Neural cell (in vitro differentiated cells): ENCODE data around the gene DYRK3. TPM values are rescaled to one million over a fixed set of nuclear protein-coding genes. Genes with fewer than 3 reads are reported as not detected.
A peak's percentile ranks its signal among the peaks of the same experiment; 100 is the strongest.

Experiments used
- H2AFZ ChIP-seq: fragments of 200-600, 300-800 bp; sonication (generic), shearing (Covaris generic); 2 replicates; pipeline ENCODE4 v1.6.0; 2014; ENCODE audit warnings: low read depth, mild to moderate bottlenecking, antibody characterized with exemption, low read length, moderate library complexity
- H3F3A ChIP-seq: fragments of 200-600 bp; shearing (Covaris generic); 2 replicates; pipeline ENCODE4 v1.6.1; 2016; ENCODE audit warnings: mild to moderate bottlenecking, moderate library complexity, mixed read lengths, antibody characterized with exemption, low read length; ENCODE audit not compliant: insufficient read depth, poor library complexity, severe bottlenecking
- H3K27ac ChIP-seq: fragments of 200-600, 300-800 bp; sonication (generic), shearing (Covaris generic); 2 replicates; pipeline ENCODE4 v1.5.1; 2014; ENCODE audit warnings: mild to moderate bottlenecking, low read length, moderate library complexity
- H3K27me3 ChIP-seq: fragments of 300-800, 200-600 bp; sonication (generic), shearing (Covaris generic); 2 replicates; pipeline ENCODE4 v1.6.0; 2014; ENCODE audit warnings: mild to moderate bottlenecking, low read depth, low read length, moderate library complexity; ENCODE audit not compliant: insufficient read depth
- H3K36me3 ChIP-seq: fragments of 300-800, 200-600 bp; sonication (generic), shearing (Covaris generic); 2 replicates; pipeline ENCODE4 v1.5.1; 2014; ENCODE audit warnings: mild to moderate bottlenecking, antibody characterized with exemption, low read length, moderate library complexity; ENCODE audit not compliant: insufficient read depth
- H3K4me2 ChIP-seq: fragments of 300-800, 200-600 bp; sonication (generic), shearing (Covaris generic); 2 replicates; pipeline ENCODE4 v1.6.0; 2014; ENCODE audit warnings: mild to moderate bottlenecking, low read length
- H3K4me3 ChIP-seq: fragments of 300-800, 200-600 bp; sonication (generic), shearing (Covaris generic); 2 replicates; pipeline ENCODE4 v1.5.1; 2014; ENCODE audit warnings: mild to moderate bottlenecking, low read length, moderate library complexity
- H3K79me2 ChIP-seq: fragments of 200-600 bp; shearing (Covaris generic); replicated peaks from 2 replicates; pipeline ENCODE4 v1.6.0; 2014; ENCODE audit warnings: mild to moderate bottlenecking, low read length, moderate library complexity; ENCODE audit not compliant: insufficient read depth
- H3K9ac ChIP-seq: fragments of 300-800, 200-600 bp; sonication (generic), shearing (Covaris generic); 2 replicates; pipeline ENCODE4 v1.6.1; 2016; ENCODE audit warnings: mild to moderate bottlenecking, low read length, mixed read lengths
- H3K9me2 ChIP-seq: fragments of 200-600 bp; shearing (Covaris generic); 2 replicates; pipeline ENCODE4 v1.6.1; 2016; ENCODE audit warnings: mild to moderate bottlenecking, low read length, mixed read lengths; ENCODE audit not compliant: insufficient read depth
- H3K9me3 ChIP-seq: fragments of 200-600, 300-800 bp; sonication (generic), shearing (Covaris generic); 2 replicates; pipeline ENCODE4 v1.6.1; 2016; ENCODE audit warnings: mild to moderate bottlenecking, mixed run types, low read length, moderate library complexity, mixed read lengths
- H4K20me1 ChIP-seq: fragments of 200-600 bp; shearing (Covaris generic); 2 replicates; pipeline ENCODE4 v1.6.1; 2016; ENCODE audit warnings: mild to moderate bottlenecking, mixed run types; ENCODE audit not compliant: insufficient read depth
- CTCF ChIP-seq: fragments of 450-650 bp; IDR thresholded peaks from 2 replicates; pipeline ENCODE4 v1.5.1; 2014; ENCODE audit warnings: antibody characterized with exemption, mild to moderate bottlenecking, moderate library complexity; ENCODE audit not compliant: poor library complexity, severe bottlenecking
- EZH2 ChIP-seq: fragments of 200-600, 300-800 bp; shearing (Covaris generic), sonication (generic); IDR thresholded peaks from 2 replicates; pipeline ENCODE4 v1.6.1; 2014; ENCODE audit warnings: antibody characterized with exemption, low read length, borderline replicate concordance, mild to moderate bottlenecking; ENCODE audit not compliant: insufficient read depth, poor library complexity, severe bottlenecking
- MXI1 ChIP-seq: fragments of 450-650 bp; conservative IDR thresholded peaks from 2 replicates; pipeline ENCODE4 v1.6.1; 2014; ENCODE audit warnings: antibody characterized with exemption, mild to moderate bottlenecking; ENCODE audit not compliant: poor library complexity, severe bottlenecking
- POLR2AphosphoS5 ChIP-seq: IDR thresholded peaks from 2 replicates; pipeline ENCODE4 v1.6.1; 2012
- RAD21 ChIP-seq: fragments of 450-650 bp; conservative IDR thresholded peaks from 2 replicates; pipeline ENCODE4 v1.6.1; 2014; ENCODE audit warnings: antibody characterized with exemption, mild to moderate bottlenecking, moderate library complexity
- REST ChIP-seq: IDR thresholded peaks from 2 replicates; pipeline ENCODE4 v1.6.1; 2012; ENCODE audit warnings: borderline replicate concordance
- SMC3 ChIP-seq: fragments of 450-650 bp; conservative IDR thresholded peaks from 2 replicates; pipeline ENCODE4 v1.6.1; 2014; ENCODE audit warnings: antibody characterized with exemption, mild to moderate bottlenecking, moderate library complexity; ENCODE audit not compliant: poor library complexity
- TAF1 ChIP-seq: IDR thresholded peaks from 2 replicates; pipeline ENCODE4 v1.6.1; 2012; ENCODE audit warnings: low read depth
- polyA plus RNA-seq: library from polyadenylated mRNA; depleted of rRNA; stranded (reverse); fragments of >200 nt; gene quantifications from 2 replicates; pipeline ENCODE4 v1.2.3, GENCODE V29; 2014

The DYRK3 gene
- polyA plus RNA-seq, 1 donor from 2014 or later = 7.5 TPM

- Histone ChIP-seq H3K9me3 (no peaks in the 10 kb centered on the region), H3K9ac (no peak overlapping the region), H3K27ac (no peak overlapping the region), H3F3A (no peaks in the 10 kb centered on the region), H2AFZ (no peak overlapping the region), H3K4me3 (no peak overlapping the region), H4K20me1 (no peaks in the 10 kb centered on the region), H3K9me2 (no peaks in the 10 kb centered on the region), H3K79me2 (no peaks in the 10 kb centered on the region), H3K27me3 (no peaks in the 10 kb centered on the region), H3K4me2 (no peak overlapping the region), H3K36me3 (no peaks in the 10 kb centered on the region)
- no peak for TF ChIP-seq CTCF
- TF ChIP-seq EZH2 = no peak
- no peak for TF ChIP-seq POLR2AphosphoS5
- no peak for TF ChIP-seq TAF1
- TF ChIP-seq SMC3 = no peak
- no peak for TF ChIP-seq RAD21
- TF ChIP-seq REST = no peak
Observed at GRCh38 chr1:206628916-206629315, 6.4 kb upstream of the DYRK3 start.

- Histone ChIP-seq H4K20me1 (no peaks in the 10 kb centered on the region), H2AFZ (no peak overlapping the region), H3K9me2 (no peaks in the 10 kb centered on the region), H3K36me3 (no peaks in the 10 kb centered on the region), H3K9ac (no peak overlapping the region), H3K27me3 (no peaks in the 10 kb centered on the region), H3K79me2 (peaks cover 3% of the 10 kb centered on the region), H3K4me3 (no peak overlapping the region), H3K27ac (no peak overlapping the region), H3F3A (no peaks in the 10 kb centered on the region), H3K4me2 (no peak overlapping the region), H3K9me3 (no peaks in the 10 kb centered on the region)
- TF ChIP-seq RAD21 = peak; percentile 62
- no peak for TF ChIP-seq EZH2
- TF ChIP-seq MXI1 = no peak
- no peak for TF ChIP-seq POLR2AphosphoS5
- TF ChIP-seq REST = no peak
- TF ChIP-seq CTCF = peak; percentile 59
- peak; percentile 69 for TF ChIP-seq SMC3
- no peak for TF ChIP-seq TAF1
Observed at GRCh38 chr1:206631085-206631509, 4.2 kb upstream of the DYRK3 start.
